H1 (cell line): ENCODE data around the gene DNAAF3. TPM values are rescaled to one million over a fixed set of nuclear protein-coding genes. Genes with fewer than 3 reads are reported as not detected.

Experiments used
- CTCF ChIA-PET: fragments of 300-600 bp; sonication (Branson Sonifier 250); formaldehyde crosslinking; loops from one replicate; lab custom pipeline; 2021; ENCODE audit not compliant: partially characterized antibody; lab: Charles Lee
- POLR2A ChIA-PET: fragments of 300-600 bp; sonication (Branson Sonifier 250); formaldehyde crosslinking; loops from one replicate; lab custom pipeline; 2021; ENCODE audit warnings: inconsistent platforms; ENCODE audit not compliant: partially characterized antibody; lab: Charles Lee
- DNase-seq, 2 experiments: peaks; one replicate each; pipeline versions ENCODE4 v3.0.0 to v3.0.0-alpha.2; 2010 to 2022; ENCODE audit warnings: low spot score in 2 of 2, low read depth in 1 of 2, mixed read lengths in 1 of 2
- FAIRE-seq: peaks from 2 replicates; lab custom pipeline; 2011; peaks lifted over from hg19 to GRCh38; lab: Jason Lieb, UNC
- H2AFZ ChIP-seq: 2 replicates; pipeline ENCODE4 v1.8.1; 2012; ENCODE audit warnings: low read length, inconsistent platforms
- H2AK5ac ChIP-seq: 2 replicates; pipeline ENCODE4 v1.6.1; 2013; ENCODE audit warnings: low read depth, low read length
- H2BK120ac ChIP-seq: replicated peaks from 2 replicates; pipeline ENCODE3; 2013; ENCODE audit warnings: low read depth, low read length, inconsistent platforms
- H2BK12ac ChIP-seq: 2 replicates; pipeline ENCODE4 v1.6.1; 2013; ENCODE audit warnings: low read depth, low read length
- H2BK15ac ChIP-seq: 2 replicates; pipeline ENCODE4 v1.6.1; 2013; ENCODE audit warnings: low read length
- H2BK20ac ChIP-seq: 2 replicates; pipeline ENCODE4 v1.6.1; 2013; ENCODE audit warnings: low read length
- H2BK5ac ChIP-seq: 2 replicates; pipeline ENCODE4 v1.6.1; 2013; ENCODE audit warnings: low read depth, low read length
- H3K14ac ChIP-seq: 2 replicates; pipeline ENCODE4 v1.6.1; 2013; ENCODE audit warnings: inconsistent platforms; ENCODE audit not compliant: insufficient read length
- H3K18ac ChIP-seq: 2 replicates; pipeline ENCODE4 v1.6.1; 2013; ENCODE audit warnings: low read length; ENCODE audit errors: extremely low read depth
- H3K23ac ChIP-seq: 2 replicates; pipeline ENCODE4 v1.6.1; 2013; ENCODE audit warnings: inconsistent platforms; ENCODE audit not compliant: insufficient read length
- H3K23me2 ChIP-seq: 2 replicates; pipeline ENCODE4 v1.6.1; 2013; ENCODE audit warnings: low read depth, low read length
- H3K27ac ChIP-seq: 2 replicates; pipeline ENCODE4 v1.6.1; 2011; ENCODE audit warnings: low read depth, low read length, inconsistent platforms
- H3K27me3 ChIP-seq, 4 experiments: replicated peaks in 1 of 4; 1 replicate in 1 of 4; 2 replicates in 3 of 4; pipeline versions ENCODE4 v1.6.1 to v1.8.1; 2011 to 2013; ENCODE audit warnings: low read length in 3 of 4, mild to moderate bottlenecking in 3 of 4, inconsistent platforms in 2 of 4, mixed read lengths in 2 of 4, moderate library complexity in 1 of 4; ENCODE audit not compliant: control insufficient read depth in 3 of 4, insufficient read depth in 3 of 4; ENCODE audit errors: extremely low read depth in 1 of 4
- H3K36me3 ChIP-seq, 4 experiments: 2 replicates each; pipeline versions ENCODE4 v1.6.1 to v1.8.1; 2011 to 2013; ENCODE audit warnings: mild to moderate bottlenecking in 4 of 4, low read length in 3 of 4, moderate library complexity in 2 of 4, control low read depth in 1 of 4, inconsistent platforms in 1 of 4; ENCODE audit not compliant: insufficient read depth in 4 of 4, control insufficient read depth in 2 of 4
- H3K4ac ChIP-seq: replicated peaks from 2 replicates; pipeline ENCODE3; 2013; ENCODE audit warnings: low read length, low read depth, mixed read lengths, inconsistent platforms; ENCODE audit not compliant: insufficient read length
- H3K4me1 ChIP-seq, 4 experiments: replicated peaks in 1 of 4; 1 replicate in 1 of 4; 2 replicates in 3 of 4; pipeline versions ENCODE4 v1.6.1 to v1.8.1; 2011 to 2013; ENCODE audit warnings: low read length in 3 of 4, inconsistent platforms in 2 of 4, mixed read lengths in 1 of 4; ENCODE audit not compliant: insufficient read depth in 4 of 4, control insufficient read depth in 3 of 4
- H3K4me2 ChIP-seq, 2 experiments: 2 replicates each; pipeline versions ENCODE4 v1.6.1 to v1.8.1; 2011 to 2013; ENCODE audit warnings: low read depth in 2 of 2, low read length in 2 of 2, control low read depth in 1 of 2, inconsistent platforms in 1 of 2, mild to moderate bottlenecking in 1 of 2; ENCODE audit not compliant: insufficient read depth in 1 of 2
- H3K4me3 ChIP-seq, 4 experiments: fragments of 200-600, 300-600 bp in 1 of 4; sonication (generic), shearing (Covaris generic), sonication (Bioruptor Twin) in 1 of 4; 2 replicates each; pipeline versions ENCODE4 v1.5.1 to v1.8.1; 2011 to 2016; ENCODE audit warnings: low read length in 4 of 4, low read depth in 3 of 4, control low read depth in 2 of 4, inconsistent platforms in 2 of 4, mild to moderate bottlenecking in 2 of 4, mixed read lengths in 1 of 4, moderate library complexity in 1 of 4; ENCODE audit not compliant: insufficient read depth in 2 of 4; ENCODE audit errors: extremely low read depth in 1 of 4
- H3K56ac ChIP-seq: replicated peaks from 2 replicates; pipeline ENCODE3; 2013; ENCODE audit warnings: low read depth, mild to moderate bottlenecking, mixed read lengths, low read length, inconsistent platforms; ENCODE audit not compliant: insufficient read length
- H3K79me1 ChIP-seq: 2 replicates; pipeline ENCODE4 v1.6.1; 2013; ENCODE audit warnings: low read depth, low read length, control low read depth
- H3K79me2 ChIP-seq, 2 experiments: 2 replicates each; pipeline versions ENCODE4 v1.6.1 to v1.8.1; 2012 to 2013; ENCODE audit warnings: low read length in 2 of 2, mild to moderate bottlenecking in 2 of 2, inconsistent platforms in 1 of 2; ENCODE audit not compliant: insufficient read depth in 2 of 2, control insufficient read depth in 1 of 2
- H3K9ac ChIP-seq, 4 experiments: replicated peaks in 1 of 4; 1 replicate in 1 of 4; 2 replicates in 3 of 4; pipeline versions ENCODE4 v1.6.1 to v1.8.1; 2011 to 2013; ENCODE audit warnings: low read depth in 3 of 4, low read length in 3 of 4, control low read depth in 2 of 4, mild to moderate bottlenecking in 2 of 4, moderate library complexity in 2 of 4, inconsistent platforms in 1 of 4; ENCODE audit errors: extremely low read depth in 1 of 4
- H3K9me3 ChIP-seq, 2 experiments: 2 replicates each; pipeline versions ENCODE4 v1.6.1 to v1.8.1; 2012 to 2013; ENCODE audit warnings: mild to moderate bottlenecking in 2 of 2, moderate library complexity in 2 of 2, control low read depth in 1 of 2, inconsistent platforms in 1 of 2, low read depth in 1 of 2, low read length in 1 of 2, mixed read lengths in 1 of 2; ENCODE audit not compliant: insufficient read depth in 2 of 2
- H4K20me1 ChIP-seq, 2 experiments: replicated peaks in 1 of 2; 2 replicates each; pipeline versions ENCODE3 to v1.8.1; 2011 to 2013; ENCODE audit warnings: inconsistent platforms in 2 of 2, low read length in 2 of 2, mild to moderate bottlenecking in 1 of 2; ENCODE audit not compliant: insufficient read depth in 2 of 2, control insufficient read depth in 1 of 2
- H4K5ac ChIP-seq: 2 replicates; pipeline ENCODE4 v1.6.1; 2013; ENCODE audit warnings: low read length, low read depth, mixed read lengths, inconsistent platforms; ENCODE audit not compliant: insufficient read length
- H4K8ac ChIP-seq: 2 replicates; pipeline ENCODE4 v1.8.0; 2013; ENCODE audit warnings: mild to moderate bottlenecking, moderate library complexity, low read length, inconsistent platforms; ENCODE audit not compliant: insufficient read depth; ENCODE audit errors: extremely low read depth
- H4K91ac ChIP-seq: replicated peaks from 2 replicates; pipeline ENCODE3; 2013; ENCODE audit warnings: low read length, mixed read lengths, inconsistent platforms; ENCODE audit not compliant: insufficient read length
- JUN ChIP-seq: IDR thresholded peaks from 2 replicates; pipeline ENCODE4 v1.6.1; 2011; ENCODE audit warnings: low read depth, mild to moderate bottlenecking, improper control_type of control experiment, low read length
- JUND ChIP-seq: IDR thresholded peaks from 2 replicates; pipeline ENCODE4 v1.6.1; 2011; ENCODE audit warnings: mild to moderate bottlenecking, improper control_type of control experiment, low read length
- KDM1A ChIP-seq: fragments of 200-600, 300-600 bp; sonication (generic); IDR thresholded peaks from 2 replicates; pipeline ENCODE4 v1.7.1; 2016; ENCODE audit warnings: mild to moderate bottlenecking, low read length, borderline replicate concordance
- RNF2 ChIP-seq: fragments of 200-900, 300-1000 bp; sonication (generic); IDR thresholded peaks from 2 replicates; pipeline ENCODE4 v1.7.1; 2016; ENCODE audit warnings: borderline replicate concordance, low read depth, mild to moderate bottlenecking, antibody characterized with exemption, low read length; ENCODE audit not compliant: poor library complexity, severe bottlenecking; ENCODE audit errors: missing control alignments
- SIX5 ChIP-seq: IDR thresholded peaks from 2 replicates; pipeline ENCODE4 v1.6.1; 2011; ENCODE audit warnings: mild to moderate bottlenecking, low read depth, low read length
- WGBS, 2 experiments: shearing (Covaris generic) in 1 of 2; methylation state at CpG; one replicate each; pipeline versions ENCODE4 v1.1.6 to v1.1.7; 2013 to 2015; ENCODE audit warnings: low lambda C conversion rate in 2 of 2, mixed read lengths in 2 of 2, inconsistent platforms in 1 of 2, low coverage in 1 of 2, missing lambda C conversion rate in 1 of 2; ENCODE audit not compliant: insufficient replicate concordance in 2 of 2, insufficient coverage in 1 of 2, insufficient read length in 1 of 2; ENCODE audit errors: extremely low coverage in 1 of 2, missing lambda C conversion rate in 1 of 2; 5-methylcytosine and 5-hydroxymethylcytosine counted together
- polyA plus RNA-seq, 7 experiments: library from polyadenylated mRNA; depleted of rRNA in 3 of 7; stranded (reverse) in 5 of 7; unstranded in 2 of 7; fragments of >200 nt in 5 of 7; fragments of 200-250 nt in 2 of 7; gene quantifications; 1 replicate in 5 of 7; 2 replicates in 1 of 7; 4 replicates in 1 of 7; pipeline versions ENCODE4 v1.2.1 to v1.2.3, GENCODE V29; 2011 to 2013; ENCODE audit warnings: missing spikeins in 2 of 7, mixed read lengths in 2 of 7
- total RNA-seq: library from RNA; stranded (reverse); fragmentation: NEBNext Ultra II Directional; extraction: Animal tissue kit (Norgen Biotek cat#: 25700); gene quantifications from 2 replicates; pipeline ENCODE4 v1.2.1, GENCODE V29; 2021
- TF ChIP-seq, protein P1 (sequence below): IDR thresholded peaks from 2 replicates; pipeline ENCODE4 v1.6.1; 2011; ENCODE audit warnings: low read length, improper control_type of control experiment
- TF ChIP-seq, protein P2 (sequence below): IDR thresholded peaks from 2 replicates; pipeline ENCODE4 v1.6.1; 2011; ENCODE audit warnings: low read depth, mild to moderate bottlenecking, low read length; ENCODE audit not compliant: insufficient read depth

Gene DNAAF3
- total and polyA plus RNA-seq, 2 of the 8 experiments (the other 6 are each of a cell fraction or from before 2014, with no cell fraction given), result 5.4 to 8.0 TPM

DNA sequence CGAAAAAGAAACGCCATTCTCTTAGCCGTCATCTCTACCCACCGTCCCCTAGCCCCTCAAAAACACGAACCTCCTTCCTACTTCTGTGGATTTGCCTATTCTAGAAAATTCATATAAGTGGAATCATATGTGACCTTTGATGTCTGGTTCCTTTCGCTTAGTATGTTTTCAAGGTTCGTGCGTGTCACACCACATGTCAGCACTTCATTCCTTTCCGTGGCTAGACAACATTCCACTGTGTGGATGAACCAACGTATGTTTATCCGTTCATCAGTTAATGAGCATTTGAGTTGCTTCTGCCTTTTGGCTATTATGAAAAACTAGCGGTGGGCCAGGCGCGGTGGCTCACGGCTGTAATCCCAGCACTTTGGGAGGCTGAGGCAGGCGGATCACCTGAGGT is 35.0 kb downstream of the DNAAF3 start:
- Histone ChIP-seq H3K14ac (no peak overlapping the region), H3K56ac (no peak overlapping the region), H3K36me3 (peaks cover 0 to 16% (median 2%) of the 10 kb centered on the region in 4 experiments; a peak in 3 of 8 replicates), H4K91ac (no peak overlapping the region), H3K9me3 (no peaks in the 10 kb centered on the region), H3K9ac (no peak overlapping the region), H4K5ac (no peak overlapping the region), H3K4me1 (peaks cover 0 to 2% (median 0%) of the 10 kb centered on the region in 4 experiments; a peak in 1 of 7 replicates), H3K4ac (no peak overlapping the region), H3K4me3 (no peak overlapping the region), H3K23me2 (no peaks in the 10 kb centered on the region; the same call in 1 of the 2 replicates), H3K27me3 (no peaks in the 10 kb centered on the region), H2BK5ac (no peak overlapping the region), H4K20me1 (no peaks in the 10 kb centered on the region), H3K79me2 (no peaks in the 10 kb centered on the region), H2BK15ac (no peak overlapping the region), H3K79me1 (no peaks in the 10 kb centered on the region), H2BK120ac (no peak overlapping the region), H2AFZ (no peak overlapping the region), H2BK20ac (no peak overlapping the region), H4K8ac (no peak overlapping the region), H3K18ac (no peak overlapping the region), H3K23ac (no peak overlapping the region), H3K4me2 (no peak overlapping the region), H2BK12ac (no peak overlapping the region), H3K27ac (no peak overlapping the region), H2AK5ac (no peak overlapping the region)
- TF ChIP-seq JUN, result no peak
- no peak for TF ChIP-seq RNF2
- TF ChIP-seq, protein P1, sequence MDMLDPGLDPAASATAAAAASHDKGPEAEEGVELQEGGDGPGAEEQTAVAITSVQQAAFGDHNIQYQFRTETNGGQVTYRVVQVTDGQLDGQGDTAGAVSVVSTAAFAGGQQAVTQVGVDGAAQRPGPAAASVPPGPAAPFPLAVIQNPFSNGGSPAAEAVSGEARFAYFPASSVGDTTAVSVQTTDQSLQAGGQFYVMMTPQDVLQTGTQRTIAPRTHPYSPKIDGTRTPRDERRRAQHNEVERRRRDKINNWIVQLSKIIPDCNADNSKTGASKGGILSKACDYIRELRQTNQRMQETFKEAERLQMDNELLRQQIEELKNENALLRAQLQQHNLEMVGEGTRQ, result no peak
- TF ChIP-seq KDM1A, result no peak
- no peak for TF ChIP-seq JUND
- TF ChIP-seq, protein P2, sequence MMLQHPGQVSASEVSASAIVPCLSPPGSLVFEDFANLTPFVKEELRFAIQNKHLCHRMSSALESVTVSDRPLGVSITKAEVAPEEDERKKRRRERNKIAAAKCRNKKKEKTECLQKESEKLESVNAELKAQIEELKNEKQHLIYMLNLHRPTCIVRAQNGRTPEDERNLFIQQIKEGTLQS, result no peak
- no peak for TF ChIP-seq SIX5
- FAIRE-seq (no peak), DNase-seq (no peak)
- 94% methylated on average over 16 of the region's 16 CpGs; no CpG with 5 or more reads in 1 of the 2 experiments for WGBS, 2 experiments
- ChIA-PET CTCF (interaction anchor here (1.2 to 1.5 kb wide), 2 partner anchors 29 to 287 kb away, joined by 3 to 4 read pairs; no protein-coding TSS in a partner anchor), POLR2A (interaction anchor here (0.8 to 2.1 kb wide), 3 partner anchors 10 to 44 kb away, joined by 4 to 7 read pairs (median 5); partner anchors contain the start of gene PPP1R12C)
